OCI-M2 (cell line): ENCODE results near the gene C3.
"Not testable (repeated sequence)": the region's sequence is repeated elsewhere in the genome, so short reads cannot be mapped to it uniquely, and the experiment has no call there.

ENCODE experiments used
- DNase-seq: peaks from one replicate; lab custom pipeline; 2025; ENCODE audit not compliant: unreplicated experiment; lab: John Stamatoyannopoulos, UW

Gene C3

GRCh38 chr19:6720369-6721137, at the start of gene C3:
Gene C3, minus strand, starts transcription at chr19:6720650. Its CDS starts 61 bp downstream, at chr19:6720589.
- no peak for DNase-seq

GRCh38 chr19:6769006-6769619, 48.7 kb upstream of the C3 start:
- no peak for DNase-seq

GRCh38 chr19:6768236-6768785, 47.9 kb upstream of the C3 start:
- no peak for DNase-seq

- DNase-seq = no peak
Observed at GRCh38 chr19:6767357-6768235, 47.1 kb upstream of the C3 start, which contains the start of gene SH2D3A. Gene SH2D3A, minus strand, starts transcription at chr19:6767435. Its CDS starts 3,687 bp downstream, at chr19:6763748.

GRCh38 chr19:6767081-6767356, 46.6 kb upstream of the C3 start:
- DNase-seq = no peak

- DNase-seq = no peak
Observed at GRCh38 chr19:6766357-6767080, 46.1 kb upstream of the C3 start.

- DNase-seq = no peak
Observed at GRCh38 chr19:6765738-6766356, 45.4 kb upstream of the C3 start.

- DNase-seq = not testable (repeated sequence)
Observed at GRCh38 chr19:6762253-6762797, 41.9 kb upstream of the C3 start.

- DNase-seq = no peak
Observed at GRCh38 chr19:6761053-6761676, 40.7 kb upstream of the C3 start.

GRCh38 chr19:6760606-6761005, 40.2 kb upstream of the C3 start:
- no peak for DNase-seq

GRCh38 chr19:6754653-6755463, 34.4 kb upstream of the C3 start:
- DNase-seq = no peak

GRCh38 chr19:6754136-6754535, 33.7 kb upstream of the C3 start:
- no peak for DNase-seq

GRCh38 chr19:6753178-6754031, 33.0 kb upstream of the C3 start:
- peak; percentile 68 for DNase-seq

- DNase-seq = no peak
Observed at GRCh38 chr19:6752256-6753177, 32.1 kb upstream of the C3 start.

GRCh38 chr19:6751189-6751588, 30.7 kb upstream of the C3 start:
- DNase-seq = no peak

- no peak for DNase-seq
Observed at GRCh38 chr19:6750062-6750461, 29.6 kb upstream of the C3 start.

- DNase-seq = not testable (repeated sequence)
Observed at GRCh38 chr19:6748543-6748942, 28.1 kb upstream of the C3 start.
